HG03045 (cell line): ENCODE data around the gene OR2T35.
"Not testable (repeated sequence)": the region's sequence is repeated elsewhere in the genome, so short reads cannot be mapped to it uniquely, and the experiment has no call there.

Experiments
- ATAC-seq: cut with Tn5 transposase; IDR thresholded peaks from one replicate; pipeline ENCODE4 v1.9.1; 2021; ENCODE audit warnings: mild to moderate bottlenecking, moderate library complexity; ENCODE audit not compliant: unreplicated experiment

OR2T35 gene, protein sequence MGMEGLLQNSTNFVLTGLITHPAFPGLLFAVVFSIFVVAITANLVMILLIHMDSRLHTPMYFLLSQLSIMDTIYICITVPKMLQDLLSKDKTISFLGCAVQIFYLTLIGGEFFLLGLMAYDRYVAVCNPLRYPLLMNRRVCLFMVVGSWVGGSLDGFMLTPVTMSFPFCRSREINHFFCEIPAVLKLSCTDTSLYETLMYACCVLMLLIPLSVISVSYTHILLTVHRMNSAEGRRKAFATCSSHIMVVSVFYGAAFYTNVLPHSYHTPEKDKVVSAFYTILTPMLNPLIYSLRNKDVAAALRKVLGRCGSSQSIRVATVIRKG

DNA sequence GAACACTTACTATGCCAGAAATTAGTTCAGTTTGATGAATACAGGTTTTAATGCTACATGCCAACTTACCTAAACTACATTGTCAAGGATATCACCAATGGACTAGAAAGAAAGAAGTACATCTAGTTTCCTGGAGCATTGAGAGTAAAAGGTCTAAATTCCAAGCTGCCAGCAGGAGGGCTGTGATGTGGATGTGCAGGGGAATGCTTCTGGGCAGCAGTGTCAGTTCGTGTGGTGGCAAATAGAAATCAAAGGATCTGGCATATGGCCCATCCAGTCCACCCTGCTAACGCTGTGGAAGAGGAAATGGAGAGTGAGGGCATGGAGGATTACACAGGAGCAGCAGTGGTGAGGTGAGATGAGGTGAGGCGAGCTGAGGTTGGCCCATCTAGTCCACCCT is at the start of gene OR2T35:
Gene OR2T35, minus strand, starts transcription at position 101 of the 400 bp plus-strand sequence. CDS start 6,020 bp downstream, outside the sequence.
- not testable (repeated sequence) for ATAC-seq

DNA sequence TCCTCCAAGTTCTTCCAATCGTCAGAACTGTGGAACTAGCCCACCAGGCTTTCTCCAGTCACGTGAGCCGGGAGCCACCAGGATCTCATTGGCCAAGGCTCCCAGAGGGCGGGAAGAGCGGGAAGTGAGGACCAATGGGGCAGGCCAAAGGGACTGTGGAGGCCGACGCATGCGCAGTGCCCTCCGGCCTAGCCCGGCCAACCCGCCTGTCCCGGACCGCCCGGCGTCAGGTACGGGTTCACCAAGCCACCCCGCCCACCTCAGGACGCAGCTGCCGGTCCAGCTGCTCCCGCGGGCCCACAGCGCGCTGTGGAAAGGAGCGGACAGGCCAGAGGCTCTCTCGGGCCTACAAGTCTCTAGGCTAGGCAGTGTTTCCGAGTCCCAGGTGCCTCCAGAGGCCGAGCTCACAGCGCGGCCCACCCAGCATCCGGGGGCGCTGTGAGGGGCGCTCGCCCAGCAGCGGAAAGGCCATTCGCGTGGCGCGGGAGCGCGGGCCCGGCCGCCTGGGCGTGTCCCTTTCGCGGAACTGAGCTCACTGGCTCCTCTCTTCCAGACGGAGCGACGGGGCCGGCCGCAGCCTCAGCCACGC is 46.6 kb upstream of the OR2T35 start:
- no peak for ATAC-seq

DNA sequence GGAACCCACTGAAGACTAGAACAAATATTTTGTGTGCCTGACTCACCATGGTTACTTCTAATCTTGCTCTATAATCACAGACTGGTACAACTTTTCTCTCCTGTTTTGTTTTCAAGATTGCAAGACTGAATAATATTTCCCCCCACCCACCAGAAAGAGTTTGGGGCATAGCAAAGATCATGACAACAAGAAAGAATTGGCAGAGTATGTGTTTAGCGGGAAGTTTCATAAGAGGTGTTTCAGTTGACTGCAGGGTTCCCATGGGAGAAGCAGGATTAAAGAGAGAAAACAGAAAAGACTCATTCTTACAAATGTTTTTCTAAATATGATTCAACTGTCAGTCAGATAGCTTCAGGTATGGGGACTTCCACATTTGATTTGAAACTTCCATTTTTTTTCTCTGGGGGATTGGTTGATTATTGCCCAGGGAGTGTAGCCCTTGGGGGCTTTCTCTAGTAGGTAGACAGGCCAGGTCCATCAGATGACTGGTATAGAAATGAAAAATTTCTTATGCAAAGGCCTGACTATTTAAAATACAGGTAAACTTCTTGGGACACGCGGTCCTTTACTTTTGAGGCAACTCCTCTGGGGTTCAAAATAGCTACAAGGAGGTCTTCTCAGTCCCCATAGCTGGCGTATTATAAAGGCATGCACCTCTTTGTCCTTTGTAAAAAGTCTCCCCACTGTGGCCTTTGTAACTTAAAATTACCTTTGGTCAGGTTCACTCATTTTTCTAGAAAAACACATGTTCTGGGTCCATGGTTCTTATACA is 43.6 kb upstream of the OR2T35 start:
- peak; percentile 44 for ATAC-seq

DNA sequence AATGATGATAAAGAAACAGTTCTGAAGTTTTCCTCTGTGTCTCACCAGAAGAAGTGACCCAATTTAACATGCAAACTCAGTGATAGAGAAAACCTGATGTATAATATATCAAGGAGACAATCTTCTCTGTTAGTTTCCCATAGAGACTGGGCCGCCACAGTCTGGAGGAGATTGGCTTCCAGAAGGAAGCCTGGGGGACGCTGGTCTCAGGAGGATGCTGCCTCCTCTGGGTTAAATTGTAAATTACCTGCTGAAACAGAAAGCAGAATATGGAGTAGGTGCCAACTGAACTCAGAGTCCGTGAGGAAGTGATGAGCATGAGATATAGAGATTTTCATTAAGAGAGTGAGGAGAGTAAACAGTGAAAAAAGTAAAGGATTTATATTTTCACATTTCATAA is 41.7 kb upstream of the OR2T35 start:
- peak; percentile 77 for ATAC-seq

DNA sequence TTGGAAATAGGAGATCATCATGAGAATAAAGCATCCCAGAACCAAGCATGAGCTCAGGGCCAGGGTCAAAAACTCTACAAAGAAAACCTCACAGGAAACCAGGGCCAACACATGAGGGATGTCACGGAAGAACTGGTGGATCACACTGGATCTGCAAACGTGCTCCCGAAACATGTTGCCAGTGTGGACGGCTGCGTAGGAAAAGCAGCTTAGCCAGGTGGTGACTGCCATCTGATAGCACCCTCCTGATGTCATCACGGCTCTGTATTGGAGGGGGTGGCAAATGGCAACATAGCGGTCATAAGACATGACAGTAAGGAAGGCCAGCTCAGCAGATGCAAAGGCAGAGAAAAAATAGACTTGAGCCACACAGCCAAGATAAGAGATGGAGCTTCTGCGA is 36.6 kb upstream of the OR2T35 start:
- ATAC-seq = no peak

DNA sequence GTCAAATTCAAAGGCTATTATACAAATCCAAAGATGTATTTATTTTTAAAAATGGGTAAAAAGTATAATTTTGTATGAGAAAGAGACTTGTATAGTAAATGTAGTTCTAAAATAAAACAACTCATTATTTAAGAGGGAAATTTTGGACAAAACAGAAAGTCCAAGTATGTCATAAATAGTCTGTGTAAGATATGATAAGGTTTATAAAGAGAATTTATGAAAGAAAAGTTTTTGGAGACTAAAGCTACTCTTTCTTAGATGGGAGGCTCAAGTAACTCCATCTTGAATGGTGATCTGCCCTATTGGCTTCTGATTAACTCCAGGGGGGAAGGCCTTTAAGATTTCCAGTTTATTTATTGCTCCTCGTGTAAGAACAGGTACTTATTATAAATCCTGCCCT is 24.9 kb upstream of the OR2T35 start:
- ATAC-seq = no peak

DNA sequence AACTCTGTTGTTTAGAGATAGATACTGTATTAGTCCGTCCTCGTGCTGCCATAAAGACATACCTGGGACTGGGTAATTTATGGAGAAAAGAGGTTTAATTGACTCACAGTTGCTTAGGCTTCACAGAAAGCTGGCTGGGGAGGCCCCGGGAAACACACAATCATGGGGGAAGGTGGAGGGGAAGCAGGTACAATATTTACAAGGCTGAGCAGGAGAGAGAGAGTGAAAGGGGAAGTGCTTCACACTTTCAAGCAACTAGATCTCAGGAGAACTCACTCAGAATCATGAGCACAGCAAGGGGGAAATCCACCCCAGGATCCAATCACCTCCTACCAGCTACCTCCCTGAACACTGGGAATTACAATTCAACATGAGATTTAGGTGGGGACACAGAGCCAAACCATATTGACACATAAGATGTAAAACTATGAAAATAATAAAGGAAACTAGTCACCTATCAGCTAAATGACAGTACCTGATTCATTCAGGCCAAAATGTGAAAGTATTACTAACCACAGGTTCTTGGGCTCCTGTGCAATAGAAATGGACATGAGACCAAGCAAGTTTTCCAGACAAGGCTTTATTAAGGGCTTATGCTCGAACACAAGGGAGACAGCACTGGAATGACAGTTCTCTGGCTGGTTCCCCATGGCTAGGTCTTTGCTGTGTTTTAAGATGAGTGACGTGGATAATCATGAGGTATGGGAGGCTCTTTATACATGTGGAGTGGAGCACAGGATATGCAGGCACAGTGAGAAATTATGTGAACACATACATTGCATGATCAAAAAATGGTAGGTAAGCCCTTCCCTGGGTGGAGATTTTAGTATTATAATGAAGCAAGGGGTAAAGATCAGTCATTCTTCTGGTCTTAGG is 18.6 kb upstream of the OR2T35 start:
- ATAC-seq = peak; percentile 94

DNA sequence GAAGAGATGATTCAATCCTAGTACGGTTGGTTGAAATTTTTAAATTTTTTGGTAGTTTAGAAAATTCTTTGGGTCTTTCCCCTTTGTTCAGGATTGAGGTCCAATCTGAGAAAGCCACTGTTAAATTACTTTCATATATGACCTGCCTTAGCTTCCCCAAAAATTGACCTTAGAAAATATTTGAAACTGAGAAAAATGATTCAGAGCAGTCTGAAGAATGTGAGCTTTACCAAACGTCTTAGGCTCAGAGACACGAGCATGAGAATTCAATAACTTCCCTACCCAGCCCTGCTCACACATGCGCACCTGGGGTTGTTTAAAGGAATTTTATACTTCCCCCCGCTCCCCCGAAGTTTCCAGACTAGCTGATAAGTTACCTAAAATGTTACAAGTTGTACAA is 11.7 kb upstream of the OR2T35 start:
- not testable (repeated sequence) for ATAC-seq

DNA sequence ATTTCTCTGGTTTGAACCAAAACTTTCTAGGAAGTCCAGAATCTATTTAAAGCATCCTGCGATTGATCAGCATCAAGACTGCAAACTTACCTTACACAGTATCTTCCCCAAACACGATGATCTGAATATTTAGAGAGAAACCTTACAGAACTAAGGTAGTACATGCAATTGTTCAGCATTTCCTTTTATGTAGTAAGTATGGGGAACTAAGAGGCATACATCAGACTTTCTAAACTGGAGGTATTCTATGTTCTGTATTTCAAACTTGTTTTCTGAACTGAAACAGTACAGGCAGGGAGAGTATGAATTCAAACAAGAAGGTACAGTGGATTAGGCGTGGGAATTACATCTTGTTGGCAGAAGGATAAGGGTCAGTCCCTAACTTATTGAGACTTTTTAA is 10.3 kb upstream of the OR2T35 start, which contains the start of gene OR2T27:
Gene OR2T27, minus strand, starts transcription at position 175 of the 400 bp plus-strand sequence. CDS start 4,644 bp downstream, outside the sequence.
- ATAC-seq = not testable (repeated sequence)

DNA sequence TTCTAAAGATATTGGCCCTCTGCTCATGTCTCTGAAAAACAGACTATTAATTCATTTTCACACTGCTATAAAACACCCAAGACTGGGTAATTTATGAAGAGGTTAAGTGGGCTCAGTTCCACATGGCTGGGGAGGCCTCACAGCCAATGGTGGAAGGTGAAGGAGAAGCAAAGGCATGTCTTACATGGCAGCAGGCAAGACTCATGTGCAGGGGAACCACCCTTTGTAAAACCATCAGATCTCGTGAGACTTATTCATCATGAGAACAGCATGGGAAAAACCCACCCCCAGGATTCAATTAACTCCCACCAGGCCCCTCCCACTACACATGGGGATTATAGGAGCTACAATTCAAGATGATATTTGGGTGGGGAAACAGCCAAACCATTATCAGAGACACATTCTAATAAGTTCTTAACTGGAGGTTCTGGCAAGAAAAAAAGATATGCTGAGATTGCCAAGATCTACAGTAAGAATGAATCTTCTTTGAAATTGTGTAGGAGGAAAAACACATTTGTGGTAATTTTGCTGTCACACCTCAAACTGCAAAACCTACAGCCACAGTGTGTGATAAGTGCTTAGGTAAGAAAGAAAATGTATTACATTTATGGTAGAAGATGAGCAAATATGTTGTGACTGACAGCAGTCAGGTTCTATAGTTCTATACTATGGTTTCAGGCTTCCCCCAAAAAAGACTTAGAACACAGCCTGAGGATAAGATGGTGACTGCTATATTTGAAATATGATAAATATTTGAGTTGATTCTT is 3.9 kb upstream of the OR2T35 start:
- not testable (repeated sequence) for ATAC-seq

DNA sequence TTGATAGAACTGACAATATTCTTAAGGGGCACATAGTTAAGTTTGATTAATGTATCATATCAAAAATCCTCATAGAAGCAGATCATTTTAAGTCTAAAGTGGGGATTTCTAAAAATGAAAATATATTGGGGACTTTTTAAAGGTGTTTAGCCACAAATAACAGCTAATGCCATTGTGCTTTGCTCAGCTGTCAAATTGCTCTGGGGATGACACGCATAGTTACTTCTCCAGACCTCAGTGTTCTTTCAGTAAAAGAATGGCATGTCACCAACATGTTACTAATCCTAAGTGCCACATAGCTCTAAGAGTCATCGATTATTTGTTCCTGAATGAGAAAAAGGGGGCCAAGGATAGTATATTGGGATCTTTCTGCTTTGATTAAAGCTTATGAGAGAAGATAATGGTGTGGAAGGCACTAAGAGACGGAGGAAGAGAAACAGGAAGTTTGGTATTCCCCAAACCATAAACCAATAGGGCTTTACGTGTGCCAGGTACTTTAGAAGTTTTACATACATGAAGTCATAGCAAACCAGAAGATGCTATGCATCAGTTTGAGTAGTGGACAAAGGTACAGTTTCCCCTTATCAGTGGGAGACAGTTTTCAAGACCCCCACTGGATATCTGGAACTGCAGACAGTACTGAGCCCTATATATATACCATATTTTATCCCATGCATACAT is 2.0 kb downstream of the OR2T35 start:
- peak; percentile 73 for ATAC-seq

DNA sequence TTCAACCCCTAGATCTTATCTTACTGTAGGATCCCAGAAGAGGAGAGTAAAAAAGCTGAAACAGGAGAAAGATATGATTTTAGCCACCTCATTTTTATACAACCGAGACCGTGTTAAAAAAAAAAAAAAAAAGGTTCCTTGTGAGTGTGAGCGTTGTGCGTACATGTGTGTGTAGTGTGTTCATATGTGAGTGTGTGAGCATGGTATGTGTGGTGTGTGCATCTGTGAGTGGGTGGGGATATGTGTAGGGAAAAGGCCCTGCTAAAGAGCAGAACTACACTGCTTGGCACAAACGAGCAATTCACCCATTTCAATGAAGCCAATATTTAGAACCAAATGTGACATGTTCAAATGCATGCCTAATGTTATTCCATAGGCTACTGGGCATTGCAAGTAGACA is 3.5 kb downstream of the OR2T35 start:
- not testable (repeated sequence) for ATAC-seq

DNA sequence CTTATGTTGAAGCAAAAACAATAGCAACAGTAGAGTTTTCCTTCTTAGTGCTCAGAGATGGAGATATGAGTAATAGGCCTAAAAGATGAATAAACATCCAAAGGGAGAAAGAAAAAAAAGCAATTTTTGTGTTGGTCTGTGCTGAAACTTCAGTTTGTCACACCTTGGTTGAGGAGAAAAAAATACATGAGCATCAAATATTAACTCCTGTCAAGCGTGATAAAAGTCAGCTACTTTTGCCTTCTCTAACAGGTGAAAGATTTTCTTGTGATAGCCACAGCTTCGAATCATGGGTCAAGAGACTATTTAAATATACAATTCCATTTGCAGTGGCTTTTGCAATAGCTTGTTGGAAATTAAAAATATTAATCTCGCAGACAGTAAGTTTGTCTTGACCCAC is 4.2 kb downstream of the OR2T35 start:
- ATAC-seq = not testable (repeated sequence)

DNA sequence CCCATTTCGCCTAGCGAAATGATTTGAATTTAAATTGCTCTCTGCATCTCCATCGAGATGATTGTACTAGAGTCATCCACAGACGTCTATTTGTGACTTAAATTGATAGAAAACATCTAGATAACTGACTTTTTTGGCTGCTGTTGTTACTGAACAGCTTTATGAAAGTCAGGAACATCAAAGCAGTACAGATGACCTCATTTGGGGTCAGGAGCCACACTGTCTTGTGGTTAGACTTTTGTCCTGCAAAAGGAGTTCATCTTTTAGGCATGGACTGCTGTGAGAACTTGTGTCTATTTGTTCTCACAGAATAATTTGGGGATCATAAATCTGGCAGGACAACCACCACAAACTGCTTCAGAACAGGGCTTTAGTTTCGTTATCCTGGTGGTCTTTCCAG is 5.4 kb downstream of the OR2T35 start:
- peak; percentile 42 for ATAC-seq

DNA sequence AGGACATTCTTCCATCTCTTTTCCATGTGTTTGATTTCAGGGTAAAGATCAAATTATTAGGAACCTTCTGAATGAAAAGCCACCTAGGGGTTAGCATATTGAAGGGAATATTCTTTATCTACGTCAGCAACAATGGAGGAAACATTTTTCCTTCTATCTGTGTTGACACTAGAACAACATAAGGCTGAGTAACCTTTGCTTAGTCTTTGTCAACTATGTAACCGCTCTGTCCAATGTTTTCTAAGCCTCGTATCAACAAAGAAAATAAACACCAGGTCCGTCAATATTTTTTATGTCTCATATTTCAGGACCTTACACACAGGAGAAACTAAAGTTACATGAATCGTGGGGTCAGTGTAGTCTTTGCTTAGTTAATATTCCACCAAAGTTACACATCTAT is 8.5 kb downstream of the OR2T35 start:
- not testable (repeated sequence) for ATAC-seq

DNA sequence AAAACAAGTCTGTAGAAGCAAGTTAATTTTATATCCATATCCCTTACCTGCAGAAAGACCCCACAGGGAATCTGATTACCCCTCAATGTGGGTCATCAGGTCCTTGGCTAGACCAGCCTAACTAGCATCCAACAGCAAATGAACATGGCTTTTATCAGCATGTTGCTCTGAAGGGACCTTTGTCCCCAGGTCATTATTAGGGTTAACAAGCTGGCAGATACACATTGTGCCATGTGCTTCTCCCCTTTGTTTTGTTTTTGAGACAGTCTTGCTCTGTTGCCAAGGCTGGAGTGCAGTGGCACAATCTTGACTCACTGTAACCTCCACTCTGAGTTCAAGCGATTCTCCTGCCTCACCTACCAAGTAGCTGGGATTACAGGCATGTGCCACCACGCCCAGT is 10.1 kb downstream of the OR2T35 start, which contains the start of gene OR2T11:
Gene OR2T11, minus strand, starts transcription at position 101 of the 400 bp plus-strand sequence. CDS start 7,963 bp downstream, outside the sequence.
- not testable (repeated sequence) for ATAC-seq

DNA sequence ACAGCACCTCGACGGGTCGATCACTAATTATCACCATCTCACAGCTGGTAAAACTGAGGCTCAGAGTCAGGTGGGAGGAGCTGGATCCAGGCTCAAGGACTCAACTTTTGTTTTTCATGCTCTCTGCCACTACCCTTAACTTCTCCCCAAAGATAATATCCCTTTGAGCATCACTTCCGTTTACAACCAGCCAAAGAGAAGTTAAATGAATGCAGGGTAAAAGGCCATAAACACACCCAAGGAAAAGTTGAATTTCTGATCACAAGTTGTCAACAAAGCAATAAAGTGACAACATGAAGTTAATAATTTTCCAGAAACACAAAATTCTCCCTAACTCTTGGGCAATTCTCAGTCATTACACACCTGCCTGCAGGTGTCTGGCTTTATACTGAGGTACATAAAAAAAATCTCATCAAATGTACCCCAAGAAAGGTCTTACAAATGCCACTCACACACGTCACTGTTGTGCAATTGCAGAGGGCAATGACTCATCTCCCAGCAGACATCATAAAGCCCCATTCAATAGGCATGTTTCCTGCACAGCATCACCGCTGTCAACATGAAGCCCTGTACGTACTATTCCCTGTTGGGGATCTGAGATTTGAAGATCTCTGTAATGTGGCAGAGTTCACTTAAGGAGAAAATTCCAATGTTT is 13.6 kb downstream of the OR2T35 start:
- no peak for ATAC-seq

DNA sequence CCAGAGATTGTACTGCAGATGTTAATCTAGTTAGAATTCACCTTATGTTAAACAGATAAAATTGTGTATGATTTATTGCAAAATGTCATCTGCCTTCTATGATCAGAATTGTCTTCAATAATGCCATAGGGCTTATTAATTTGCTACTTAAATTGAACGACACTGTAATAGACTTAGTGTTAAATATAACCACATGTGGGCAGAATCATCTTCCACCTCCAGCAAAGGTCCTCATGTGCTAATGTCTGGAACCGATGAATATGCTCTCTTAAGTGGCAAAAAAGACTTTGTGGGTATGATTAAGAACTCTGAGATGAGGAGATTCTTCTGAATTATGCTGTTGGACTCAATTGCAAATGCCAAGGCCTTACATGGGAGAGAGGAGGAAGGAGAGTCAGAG is 14.5 kb downstream of the OR2T35 start:
- no peak for ATAC-seq
